ENCODE results near the gene CHST13. TPM values are rescaled to one million over a fixed set of nuclear protein-coding genes. Genes with fewer than 3 reads are reported as not detected.

Gene CHST13
- total RNA-seq, 1 experiment from 2014 or later: not detected

- H3K9me2 ChIP-seq (replicated peaks; ENCODE audit: low read length): no peaks in the 10 kb centered on the region
- TF ChIP-seq EZH2phosphoT487 (IDR thresholded peaks at IDR 0.05; ENCODE audit: borderline replicate concordance, low read length) (no peak), EZH2 (IDR thresholded peaks at IDR 0.05; ENCODE audit: low read length, unreplicated experiment) (no peak), CTCF (conservative IDR thresholded peaks at IDR 0.05; ENCODE audit: low read depth, low read length) (no peak)
- H3F3A ChIP-seq (ENCODE audit: low read length, unreplicated experiment): no peaks in the 10 kb centered on the region
- no TSS peak for BruUV-seq (replicated peaks)
- intact Hi-C loops (cut with micrococcal nuclease): no loop called here
- ATAC-seq (no peak), DNase-seq (no peak)
- no peak overlapping the region for H3K4me2 ChIP-seq (ENCODE audit: low read length)
- no peaks in the 10 kb centered on the region for H3K79me2 ChIP-seq (ENCODE audit: low read length)
- no peaks in the 10 kb centered on the region for H3K9me3 ChIP-seq (ENCODE audit: low read length)
- no peaks in the 10 kb centered on the region for H3K4me1 ChIP-seq (ENCODE audit: insufficient read depth, low read length)
- no peak overlapping the region for H3K27ac ChIP-seq (ENCODE audit: low read length)
- no peak overlapping the region for H2AFZ ChIP-seq (ENCODE audit: low read length)
- POLR2A ChIA-PET (ENCODE audit: unreplicated experiment): no interaction called here
- peaks cover 14% of the 10 kb centered on the region for H3K27me3 ChIP-seq (ENCODE audit: low read length)
- H3K36me3 ChIP-seq (ENCODE audit: low read depth, low read length): no peaks in the 10 kb centered on the region
- no peak overlapping the region for H3K9ac ChIP-seq (ENCODE audit: low read length)
- H3K4me3 ChIP-seq (ENCODE audit: low read length): no peak overlapping the region
- CTCF ChIA-PET: no interaction called here
- H4K20me1 ChIP-seq (ENCODE audit: low read length): no peaks in the 10 kb centered on the region
Measured at GRCh38 chr3:126525853-126526667, 2.1 kb downstream of the CHST13 start.

- H3K27ac ChIP-seq (ENCODE audit: low read length): no peak overlapping the region
- ChIA-PET CTCF (no interaction called here), POLR2A (ENCODE audit: unreplicated experiment) (no interaction called here)
- peaks cover 20% of the 10 kb centered on the region for H3K27me3 ChIP-seq (ENCODE audit: low read length)
- no peaks in the 10 kb centered on the region for H3K36me3 ChIP-seq (ENCODE audit: low read depth, low read length)
- no peaks in the 10 kb centered on the region for H3K9me3 ChIP-seq (ENCODE audit: low read length)
- H3K4me1 ChIP-seq (ENCODE audit: insufficient read depth, low read length): no peaks in the 10 kb centered on the region
- no peaks in the 10 kb centered on the region for H3K9me2 ChIP-seq (replicated peaks; ENCODE audit: low read length)
- no peak overlapping the region for H3K4me2 ChIP-seq (ENCODE audit: low read length)
- no peak for DNase-seq
- H3F3A ChIP-seq (ENCODE audit: low read length, unreplicated experiment): no peaks in the 10 kb centered on the region
- H2AFZ ChIP-seq (ENCODE audit: low read length): no peak overlapping the region
- no peak overlapping the region for H3K9ac ChIP-seq (ENCODE audit: low read length)
- H3K79me2 ChIP-seq (ENCODE audit: low read length): no peaks in the 10 kb centered on the region
- no peak for TF ChIP-seq CTCF (conservative IDR thresholded peaks at IDR 0.05; ENCODE audit: low read depth, low read length)
- TF ChIP-seq EZH2 (IDR thresholded peaks at IDR 0.05; ENCODE audit: low read length, unreplicated experiment): no peak
- no peak for TF ChIP-seq EZH2phosphoT487 (IDR thresholded peaks at IDR 0.05; ENCODE audit: borderline replicate concordance, low read length)
- BruUV-seq (replicated peaks): no TSS peak
- no peak for ATAC-seq
- no peaks in the 10 kb centered on the region for H4K20me1 ChIP-seq (ENCODE audit: low read length)
- H3K4me3 ChIP-seq (ENCODE audit: low read length): no peak overlapping the region
- intact Hi-C loops (cut with micrococcal nuclease): no loop called here
Measured at GRCh38 chr3:126526668-126527005, 2.7 kb downstream of the CHST13 start.

- H3K4me2 ChIP-seq (ENCODE audit: low read length): no peak overlapping the region
- no peaks in the 10 kb centered on the region for H3F3A ChIP-seq (ENCODE audit: low read length, unreplicated experiment)
- no peak for DNase-seq
- no peak overlapping the region for H3K4me3 ChIP-seq (ENCODE audit: low read length)
- ATAC-seq: no peak
- no peaks in the 10 kb centered on the region for H3K4me1 ChIP-seq (ENCODE audit: insufficient read depth, low read length)
- no peaks in the 10 kb centered on the region for H3K79me2 ChIP-seq (ENCODE audit: low read length)
- H3K9ac ChIP-seq (ENCODE audit: low read length): no peak overlapping the region
- TF ChIP-seq EZH2 (IDR thresholded peaks at IDR 0.05; ENCODE audit: low read length, unreplicated experiment) (no peak), CTCF (conservative IDR thresholded peaks at IDR 0.05; ENCODE audit: low read depth, low read length) (no peak), EZH2phosphoT487 (IDR thresholded peaks at IDR 0.05; ENCODE audit: borderline replicate concordance, low read length) (no peak)
- ChIA-PET CTCF (no interaction called here), POLR2A (ENCODE audit: unreplicated experiment) (no interaction called here)
- BruUV-seq (replicated peaks): no TSS peak
- peaks cover 24% of the 10 kb centered on the region for H3K27me3 ChIP-seq (ENCODE audit: low read length)
- H4K20me1 ChIP-seq (ENCODE audit: low read length): no peaks in the 10 kb centered on the region
- intact Hi-C loops (cut with micrococcal nuclease): no loop called here
- no peak overlapping the region for H2AFZ ChIP-seq (ENCODE audit: low read length)
- no peaks in the 10 kb centered on the region for H3K9me2 ChIP-seq (replicated peaks; ENCODE audit: low read length)
- H3K9me3 ChIP-seq (ENCODE audit: low read length): no peaks in the 10 kb centered on the region
- no peak overlapping the region for H3K27ac ChIP-seq (ENCODE audit: low read length)
- no peaks in the 10 kb centered on the region for H3K36me3 ChIP-seq (ENCODE audit: low read depth, low read length)
Measured at GRCh38 chr3:126527006-126527405, 3.1 kb downstream of the CHST13 start.
